Transverse colon (tissue), 4 donors: ENCODE results near the gene APCDD1L. TPM values are rescaled to one million over a fixed set of nuclear protein-coding genes. Genes with fewer than 3 reads are reported as not detected.

Source experiments
- DNase-seq: peaks from one replicate; pipeline ENCODE4 v3.0.0-alpha.2; 2019
- H3K27ac ChIP-seq, 4 donors: fragments of 200-600 bp; sonication (generic); 2 replicates each; pipeline ENCODE4 v1.5.1; 2016 to 2018; ENCODE audit warnings: inconsistent platforms in 4 of 4
- H3K27me3 ChIP-seq: fragments of 200-600 bp; sonication (generic); 2 replicates; pipeline ENCODE4 v1.5.1; 2017; ENCODE audit warnings: inconsistent platforms
- H3K36me3 ChIP-seq, 4 donors: fragments of 200-600 bp; sonication (generic); 2 replicates each; pipeline ENCODE4 v1.5.1; 2017 to 2019; ENCODE audit warnings: inconsistent platforms in 4 of 4
- H3K4me1 ChIP-seq, 4 donors: fragments of 200-600 bp; sonication (generic); 2 replicates each; pipeline ENCODE4 v1.5.1; 2017 to 2020; ENCODE audit warnings: inconsistent platforms in 4 of 4
- H3K4me3 ChIP-seq, 4 donors: fragments of 200-600 bp; sonication (generic); 1 replicate in 1 of 4; 2 replicates in 3 of 4; pipeline versions ENCODE4 v1.5.1 to v1.6.1; 2017 to 2019; ENCODE audit warnings: inconsistent platforms in 4 of 4
- H3K9me3 ChIP-seq, 2 donors: fragments of 200-600 bp; sonication (generic); 2 replicates each; pipeline ENCODE4 v1.5.1; 2017 to 2019; ENCODE audit warnings: inconsistent platforms in 2 of 2
- EP300 ChIP-seq: sonication (generic); formaldehyde crosslinking; IDR thresholded peaks from one replicate; pipeline ENCODE4 v1.6.1; 2017; ENCODE audit warnings: antibody characterized with exemption, low read depth
- POLR2A ChIP-seq: fragments of 450-650 bp; IDR thresholded peaks from one replicate; pipeline ENCODE4 v1.6.1; 2016; ENCODE audit warnings: antibody characterized with exemption, mild to moderate bottlenecking, moderate library complexity
- POLR2AphosphoS5 ChIP-seq, 3 donors: sonication (generic); formaldehyde crosslinking; IDR thresholded peaks; one replicate each; pipeline ENCODE4 v1.6.1; 2016; ENCODE audit warnings: antibody characterized with exemption in 3 of 3
- WGBS, 2 donors: methylation state at CpG; one replicate each; pipeline ENCODE4 v1.1.5; 2018; ENCODE audit warnings: low coverage in 1 of 2; 5-methylcytosine and 5-hydroxymethylcytosine counted together
- in situ Hi-C, 4 donors: fragments of 200-750 bp; cut with MboI; loops; one replicate each; pipeline versions ENCODE4 v1.15.0 to v1.15.1; 2017; ENCODE audit warnings: low sequenced_read_pairs in 3 of 4, low pct_ligation_motif_present in 1 of 4, low pct_unique_long_range_greater_than_20kb in 1 of 4
- intact Hi-C: fragments of 100-400 bp; cut with DNase I; formaldehyde crosslinking; loops from one replicate; pipeline ENCODE4 v1.15.1; 2023; ENCODE audit warnings: low total_unique reads
- total RNA-seq, 4 donors: library from RNA; depleted of rRNA; stranded (reverse); fragments of >200 nt; gene quantifications; one replicate each; pipeline ENCODE4 v1.1.0, GENCODE V29; 2016
- TF ChIP-seq, protein P1 (sequence below), 5 experiments: fragments of 200-600 bp in 3 of 5; fragments of 450-650 bp in 2 of 5; sonication (generic) in 3 of 5; IDR thresholded peaks; 1 replicate in 2 of 5; 2 replicates in 3 of 5; pipeline ENCODE4 v1.5.1; 2016 to 2017; ENCODE audit warnings: antibody characterized with exemption in 5 of 5, inconsistent platforms in 3 of 5, mild to moderate bottlenecking in 2 of 5, moderate library complexity in 1 of 5

The APCDD1L gene
- total RNA-seq, 4 donors from 2014 or later, result 0.16 TPM; not detected in 3

DNA sequence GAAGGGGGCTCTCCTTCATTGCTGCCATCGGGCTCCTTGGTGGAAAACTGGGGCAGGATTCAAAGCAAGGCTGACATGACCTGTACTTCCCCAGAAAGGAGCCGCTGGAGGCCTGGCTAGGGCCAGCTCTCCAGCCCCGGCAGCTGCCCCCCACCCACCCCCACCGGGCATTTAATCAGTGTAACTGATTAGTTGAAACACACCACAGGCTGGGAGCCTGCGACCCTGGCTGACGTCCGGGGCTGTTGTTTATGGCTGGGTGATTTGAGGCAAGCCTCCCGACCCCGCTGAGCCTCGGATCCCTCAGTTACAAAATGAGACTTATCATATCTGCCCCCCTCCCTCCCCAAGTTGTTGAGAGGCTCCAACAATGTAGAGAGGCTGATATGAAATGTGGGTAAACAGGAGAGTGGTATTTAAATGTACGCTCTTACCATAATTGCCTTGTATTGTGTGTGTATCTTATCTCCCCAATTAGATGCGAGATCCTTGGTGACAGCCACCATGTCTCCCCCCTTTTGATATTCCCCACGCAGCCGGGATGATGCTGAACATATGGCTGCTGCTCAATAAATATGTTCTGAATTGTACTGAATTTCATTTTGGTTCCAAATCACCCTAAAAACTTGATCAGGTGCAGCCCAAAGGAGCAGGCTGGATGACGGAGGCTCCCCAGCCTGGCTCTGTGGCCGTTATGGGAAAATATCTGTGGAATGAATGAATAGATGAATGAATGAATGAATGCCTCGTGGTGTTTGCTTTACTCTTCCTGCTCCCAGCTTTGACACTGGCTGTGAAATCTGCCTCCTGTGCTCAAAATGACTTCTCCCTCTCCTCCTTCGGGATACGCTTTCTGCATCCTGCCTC is 31.8 kb upstream of the APCDD1L start:
- TF ChIP-seq, protein P1, sequence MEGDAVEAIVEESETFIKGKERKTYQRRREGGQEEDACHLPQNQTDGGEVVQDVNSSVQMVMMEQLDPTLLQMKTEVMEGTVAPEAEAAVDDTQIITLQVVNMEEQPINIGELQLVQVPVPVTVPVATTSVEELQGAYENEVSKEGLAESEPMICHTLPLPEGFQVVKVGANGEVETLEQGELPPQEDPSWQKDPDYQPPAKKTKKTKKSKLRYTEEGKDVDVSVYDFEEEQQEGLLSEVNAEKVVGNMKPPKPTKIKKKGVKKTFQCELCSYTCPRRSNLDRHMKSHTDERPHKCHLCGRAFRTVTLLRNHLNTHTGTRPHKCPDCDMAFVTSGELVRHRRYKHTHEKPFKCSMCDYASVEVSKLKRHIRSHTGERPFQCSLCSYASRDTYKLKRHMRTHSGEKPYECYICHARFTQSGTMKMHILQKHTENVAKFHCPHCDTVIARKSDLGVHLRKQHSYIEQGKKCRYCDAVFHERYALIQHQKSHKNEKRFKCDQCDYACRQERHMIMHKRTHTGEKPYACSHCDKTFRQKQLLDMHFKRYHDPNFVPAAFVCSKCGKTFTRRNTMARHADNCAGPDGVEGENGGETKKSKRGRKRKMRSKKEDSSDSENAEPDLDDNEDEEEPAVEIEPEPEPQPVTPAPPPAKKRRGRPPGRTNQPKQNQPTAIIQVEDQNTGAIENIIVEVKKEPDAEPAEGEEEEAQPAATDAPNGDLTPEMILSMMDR (IDR thresholded peaks at IDR 0.05), result no peak
- TF ChIP-seq POLR2AphosphoS5 (IDR thresholded peaks at IDR 0.05) (no peak), POLR2A (no peak), EP300 (no peak)
- Histone ChIP-seq H3K4me1 (no peaks in the 10 kb centered on the region), H3K9me3 (no peaks in the 10 kb centered on the region), H3K27ac (no peak overlapping the region), H3K27me3 (peaks cover 7% of the 10 kb centered on the region), H3K36me3 (no peaks in the 10 kb centered on the region), H3K4me3 (no peak overlapping the region)
- no peak for DNase-seq
- in situ Hi-C loops, result no loop called here
- intact Hi-C loops, result no loop called here
- WGBS, 2 donors, result 56 to 86% methylated on average over 5 to 19 of the region's 19 CpGs

- peaks cover 7% of the 10 kb centered on the region for H3K27me3 ChIP-seq
- no peak for DNase-seq
- TF ChIP-seq POLR2AphosphoS5 (IDR thresholded peaks at IDR 0.05) (no peak), EP300 (no peak), POLR2A (no peak)
- TF ChIP-seq, protein P1 (IDR thresholded peaks at IDR 0.05), result no peak
- no peaks in the 10 kb centered on the region for H3K4me1 ChIP-seq
- H3K9me3 ChIP-seq, result no peaks in the 10 kb centered on the region
- no peak overlapping the region for H3K4me3 ChIP-seq
- intact Hi-C loops (no loop called here), in situ Hi-C loops (no loop called here)
- no peak overlapping the region for H3K27ac ChIP-seq
- H3K36me3 ChIP-seq, result no peaks in the 10 kb centered on the region
- 98% methylated on average over 5 of the region's 5 CpGs; no CpG with 5 or more reads in 1 of the 2 donors for WGBS, 2 donors
Measured at GRCh38 chr20:58546416-58546711, 31.2 kb upstream of the APCDD1L start.

DNA sequence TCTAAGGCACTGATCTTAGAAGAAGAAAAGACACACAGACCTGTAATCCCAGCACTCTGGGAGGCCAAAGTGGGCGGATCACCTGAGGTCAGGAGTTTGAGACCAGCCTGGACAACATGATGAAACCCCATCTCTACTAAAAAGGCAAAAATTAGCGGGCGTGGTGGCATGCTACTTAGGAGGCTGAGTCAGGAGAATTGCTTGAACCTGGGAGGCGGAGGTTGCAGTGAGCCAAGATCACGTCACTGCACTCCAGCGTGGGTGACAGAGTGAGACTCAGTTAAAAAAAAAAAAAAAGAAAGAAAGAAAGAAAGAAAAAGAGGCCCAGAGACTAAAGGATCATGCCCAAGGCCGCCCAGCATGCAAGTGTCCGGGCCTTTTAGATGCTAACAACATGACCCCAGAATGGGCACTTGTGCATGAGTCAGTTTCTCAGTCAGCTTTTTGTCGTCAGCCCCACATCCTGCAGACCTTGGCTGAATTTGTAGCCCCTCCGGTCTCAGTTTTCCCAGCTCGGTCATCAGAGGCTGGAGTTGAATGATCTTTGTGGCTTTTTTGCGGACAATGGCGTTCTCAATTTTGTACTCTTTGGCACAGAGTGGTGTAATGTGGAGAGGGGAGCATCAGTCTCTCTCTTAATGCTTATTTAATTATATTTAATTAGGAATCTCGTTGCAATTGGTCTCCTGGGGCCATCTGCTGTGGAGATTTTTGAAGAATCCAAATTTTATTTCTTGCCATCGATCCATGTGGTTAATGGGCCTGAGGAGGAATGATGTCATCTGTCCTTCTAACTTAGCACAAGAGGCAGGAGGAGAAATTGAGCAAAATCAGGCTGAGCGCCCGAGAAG is 30.6 kb upstream of the APCDD1L start:
- Histone ChIP-seq H3K4me1 (no peaks in the 10 kb centered on the region), H3K36me3 (no peaks in the 10 kb centered on the region), H3K9me3 (no peaks in the 10 kb centered on the region), H3K27me3 (peaks cover 7% of the 10 kb centered on the region), H3K27ac (no peak overlapping the region), H3K4me3 (no peak overlapping the region)
- DNase-seq, result no peak
- in situ Hi-C loops (no loop called here), intact Hi-C loops (no loop called here)
- 88 to 89% methylated on average over 5 to 17 of the region's 17 CpGs for WGBS, 2 donors
- TF ChIP-seq, protein P1 (IDR thresholded peaks at IDR 0.05), result no peak
- no peak for TF ChIP-seq POLR2A
- no peak for TF ChIP-seq POLR2AphosphoS5 (IDR thresholded peaks at IDR 0.05)
- no peak for TF ChIP-seq EP300

DNA sequence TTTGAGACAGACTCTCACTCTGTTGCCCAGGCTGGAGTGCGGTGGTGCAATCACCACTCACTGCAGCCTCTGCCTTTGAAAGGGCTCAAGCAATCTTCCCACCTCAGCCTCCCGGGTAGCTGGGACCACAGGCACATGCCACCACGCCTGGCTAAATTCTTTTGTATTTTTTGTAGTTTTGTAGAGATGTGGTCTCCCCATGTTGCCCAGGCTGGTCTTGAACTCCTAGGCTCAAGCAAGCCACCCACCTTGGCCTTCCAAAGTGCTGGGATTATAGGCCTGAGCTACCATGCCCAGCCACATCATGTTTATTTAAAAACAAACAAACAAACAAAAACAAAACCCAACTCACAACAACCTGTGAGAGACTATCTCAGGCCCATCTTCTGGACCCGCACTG is 29.7 kb upstream of the APCDD1L start:
- H3K36me3 ChIP-seq, result no peaks in the 10 kb centered on the region
- no peaks in the 10 kb centered on the region for H3K9me3 ChIP-seq
- 93 to 94% methylated on average over 2 to 4 of the region's 4 CpGs for WGBS, 2 donors
- in situ Hi-C loops (no loop called here), intact Hi-C loops (no loop called here)
- H3K27ac ChIP-seq, result no peak overlapping the region
- TF ChIP-seq POLR2AphosphoS5 (IDR thresholded peaks at IDR 0.05), result no peak
- TF ChIP-seq EP300, result no peak
- no peak for TF ChIP-seq POLR2A
- TF ChIP-seq, protein P1 (IDR thresholded peaks at IDR 0.05), result no peak
- no peaks in the 10 kb centered on the region for H3K4me1 ChIP-seq
- DNase-seq, result no peak
- H3K27me3 ChIP-seq, result peaks cover 7% of the 10 kb centered on the region
- no peak overlapping the region for H3K4me3 ChIP-seq
